Sigmoid colon (tissue), 4 donors: ENCODE measurements around the gene SLC17A3.

Experiments
- CTCF ChIP-seq, 4 experiments: fragments of 450-650 bp in 3 of 4; fragments of 200-600 bp in 1 of 4; IDR thresholded peaks; one replicate each; pipeline ENCODE4 v1.5.1; 2016 to 2019; ENCODE audit warnings: antibody characterized with exemption in 4 of 4, mild to moderate bottlenecking in 3 of 4, moderate library complexity in 2 of 4
- POLR2A ChIP-seq, 2 donors: fragments of 450-650 bp; IDR thresholded peaks; one replicate each; pipeline ENCODE4 v1.6.1; 2016; ENCODE audit warnings: antibody characterized with exemption in 2 of 2, mild to moderate bottlenecking in 2 of 2, moderate library complexity in 2 of 2
- POLR2AphosphoS5 ChIP-seq, 4 donors: sonication (generic); formaldehyde crosslinking; IDR thresholded peaks; one replicate each; pipeline ENCODE4 v1.6.1; 2017; ENCODE audit warnings: antibody characterized with exemption in 4 of 4

GRCh38 chr6:25842526-25842925 lies 31.5 kb downstream of the SLC17A3 start:
- TF ChIP-seq CTCF (IDR thresholded peaks at IDR 0.05) = no peak
- TF ChIP-seq POLR2AphosphoS5 (IDR thresholded peaks at IDR 0.05) = no peak
- no peak for TF ChIP-seq POLR2A (IDR thresholded peaks at IDR 0.05)
